Mesothelial cell of epicardium (in vitro differentiated cells): ENCODE results near the gene NFKBIB. TPM values are rescaled to one million over a fixed set of nuclear protein-coding genes. Genes with fewer than 3 reads are reported as not detected.

Source experiments
- DNase-seq, 2 experiments: peaks; one replicate each; pipeline ENCODE4 v3.0.0; 2021; ENCODE audit warnings: low spot score in 2 of 2; ENCODE audit not compliant: unreplicated experiment in 2 of 2
- H3K27ac Mint-ChIP-seq: 2 replicates; pipeline ENCODE4 v1.8.0; 2021; ENCODE audit warnings: mixed read lengths
- H3K27me3 Mint-ChIP-seq: 2 replicates; pipeline ENCODE4 v1.8.0; 2021; ENCODE audit warnings: low read depth, mixed read lengths
- H3K36me3 Mint-ChIP-seq: 2 replicates; pipeline ENCODE4 v1.8.0; 2021; ENCODE audit warnings: mixed read lengths
- H3K4me1 Mint-ChIP-seq: 2 replicates; pipeline ENCODE4 v1.8.0; 2021; ENCODE audit warnings: mixed read lengths
- H3K4me3 Mint-ChIP-seq: 2 replicates; pipeline ENCODE4 v1.8.0; 2021; ENCODE audit warnings: mild to moderate bottlenecking, moderate library complexity, mixed read lengths
- H3K9me3 Mint-ChIP-seq: 2 replicates; pipeline ENCODE4 v1.8.0; 2021; ENCODE audit warnings: mixed read lengths
- CTCF ChIP-seq: fragments of 200-600 bp; sonication (generic); IDR thresholded peaks from one replicate; pipeline ENCODE4 v1.5.0; 2021; ENCODE audit warnings: antibody characterized with exemption; ENCODE audit not compliant: unreplicated experiment
- total RNA-seq: library from RNA; stranded (reverse); gene quantifications from 3 replicates; pipeline ENCODE4 v1.2.1, GENCODE V29; 2021

The NFKBIB gene
- total RNA-seq, 1 donor from 2014 or later = 13.9 TPM

GRCh38 chr19:38918526-38918925, 18.8 kb downstream of the NFKBIB start:
- H3K27ac Mint-ChIP-seq = no peak overlapping the region
- H3K4me1 Mint-ChIP-seq = no peaks in the 10 kb centered on the region
- H3K36me3 Mint-ChIP-seq = peaks cover 12% of the 10 kb centered on the region
- TF ChIP-seq CTCF = no peak
- H3K27me3 Mint-ChIP-seq = no peaks in the 10 kb centered on the region
- no peaks in the 10 kb centered on the region for H3K9me3 Mint-ChIP-seq
- H3K4me3 Mint-ChIP-seq = no peak overlapping the region
- no peak for DNase-seq

DNA sequence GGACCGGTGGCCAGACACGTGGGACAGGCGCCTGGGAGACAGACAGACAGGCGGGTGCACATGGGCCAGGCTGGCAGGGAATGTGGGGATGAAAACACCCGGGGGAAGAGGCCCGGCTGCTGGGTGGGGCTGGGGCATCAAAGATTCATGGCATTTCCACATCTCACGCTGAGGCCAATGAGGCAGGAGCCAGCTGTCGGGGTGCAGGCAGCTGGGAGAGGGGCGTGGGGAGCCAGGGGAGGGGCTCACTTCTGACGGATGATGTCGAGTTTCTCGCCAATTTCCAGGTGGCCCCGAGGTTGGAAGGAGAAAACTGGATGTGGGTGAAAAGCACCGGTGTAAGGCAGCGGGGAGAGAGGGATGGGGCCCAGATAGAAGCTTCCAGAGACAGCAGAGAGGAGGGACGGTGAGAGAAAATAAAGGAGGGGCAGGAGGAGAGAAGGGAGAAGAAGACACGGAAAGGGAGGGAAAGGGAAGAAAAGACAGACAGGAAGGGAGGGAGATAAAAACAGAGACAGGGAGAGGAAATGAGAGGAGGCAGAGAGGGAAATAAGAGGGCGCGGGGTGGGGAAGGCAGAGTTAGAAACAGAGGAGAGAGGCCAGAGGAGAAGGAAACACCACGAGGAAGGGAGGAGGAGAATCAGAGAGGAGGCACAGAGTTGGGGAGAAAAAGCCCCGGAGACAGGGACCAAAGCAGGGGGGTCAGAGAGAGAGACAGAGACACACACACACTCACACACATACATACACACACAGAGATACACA, 20.2 kb downstream of the NFKBIB start:
- H3K36me3 Mint-ChIP-seq = peaks cover 21% of the 10 kb centered on the region
- no peak for TF ChIP-seq CTCF
- DNase-seq = no peak
- H3K9me3 Mint-ChIP-seq = no peaks in the 10 kb centered on the region
- H3K27me3 Mint-ChIP-seq = no peaks in the 10 kb centered on the region
- H3K27ac Mint-ChIP-seq = no peak overlapping the region
- H3K4me3 Mint-ChIP-seq = no peak overlapping the region
- H3K4me1 Mint-ChIP-seq = no peaks in the 10 kb centered on the region

DNA sequence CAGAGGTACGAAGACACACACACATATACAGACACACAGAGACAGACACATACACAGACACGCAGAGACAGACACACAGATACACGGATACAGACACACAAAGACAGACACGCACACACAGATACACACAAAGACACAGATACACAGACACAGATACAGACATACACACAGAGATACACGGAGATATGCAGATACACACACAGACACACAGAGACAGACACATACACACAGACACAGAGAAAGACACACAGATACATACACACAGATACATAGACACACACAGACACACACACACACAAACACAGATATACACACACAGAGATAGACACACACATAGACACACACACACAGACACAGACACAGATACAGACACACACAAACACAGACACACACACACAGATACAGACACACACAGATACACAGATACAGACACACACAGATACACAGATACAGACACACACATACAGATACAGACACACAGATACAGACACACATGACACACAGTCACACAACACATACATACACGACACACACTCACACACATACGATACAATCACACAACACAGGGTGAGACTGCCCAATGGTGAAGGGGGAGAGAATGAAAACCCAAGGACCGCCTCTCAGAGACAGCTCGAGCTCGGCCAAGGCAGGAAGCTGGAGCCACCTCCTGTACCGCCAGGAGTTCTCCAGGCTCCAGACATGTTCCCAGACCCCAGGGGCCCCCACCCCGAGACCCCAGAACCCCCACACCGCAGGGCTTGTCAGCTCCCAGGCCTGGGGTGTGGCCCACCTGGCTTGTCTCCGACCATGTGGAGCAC, 21.0 kb downstream of the NFKBIB start:
- no peak for TF ChIP-seq CTCF

DNA sequence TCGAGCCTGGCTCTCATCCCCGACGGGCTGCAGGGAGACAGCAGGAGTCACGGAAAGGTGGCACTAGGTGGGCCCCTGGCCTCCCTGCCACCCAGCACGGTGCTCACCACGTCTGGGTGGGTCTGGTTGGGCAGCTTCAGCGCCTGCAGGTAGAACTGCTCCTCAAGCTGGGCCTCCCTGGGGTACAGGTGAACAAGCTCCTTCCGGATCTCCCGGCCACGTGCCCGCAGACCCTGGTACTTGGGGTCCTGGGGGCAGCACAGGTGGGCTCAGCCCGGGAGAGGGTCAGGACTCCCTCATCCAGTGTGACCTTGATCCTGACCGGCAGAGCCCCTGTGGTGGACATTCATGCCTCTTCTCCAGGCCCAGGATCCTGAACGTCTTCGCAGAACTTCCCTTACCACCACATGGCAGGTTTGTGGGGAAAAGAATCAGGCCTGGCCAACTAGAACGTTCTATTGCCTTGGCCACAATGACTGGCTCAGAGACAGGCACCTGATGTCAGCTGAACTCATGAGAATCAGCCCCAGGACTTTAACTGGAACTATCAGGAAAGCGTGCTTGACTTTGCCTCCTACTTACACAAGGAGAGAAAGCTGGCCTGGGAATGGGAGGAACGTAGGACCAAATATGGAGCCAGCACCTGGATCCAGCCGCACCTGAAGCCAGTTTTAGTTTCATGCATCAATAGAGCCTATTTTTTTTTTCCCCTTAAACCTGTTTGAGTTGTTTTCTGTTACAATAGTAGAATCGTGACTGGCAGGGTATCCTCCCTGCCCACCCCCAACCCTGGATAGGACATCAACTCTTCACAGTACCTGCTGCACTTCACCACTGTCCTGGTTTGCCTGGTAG, 21.9 kb downstream of the NFKBIB start:
- no peak for DNase-seq
- H3K4me3 Mint-ChIP-seq = no peak overlapping the region
- no peak for TF ChIP-seq CTCF
- H3K36me3 Mint-ChIP-seq = peaks cover 25% of the 10 kb centered on the region
- H3K27me3 Mint-ChIP-seq = no peaks in the 10 kb centered on the region
- H3K27ac Mint-ChIP-seq = no peak overlapping the region
- no peaks in the 10 kb centered on the region for H3K9me3 Mint-ChIP-seq
- no peaks in the 10 kb centered on the region for H3K4me1 Mint-ChIP-seq

More for the DNA sequence above, 21.0 kb downstream of the NFKBIB start:
- Mint-ChIP-seq H3K4me1 (no peaks in the 10 kb centered on the region), H3K27me3 (no peaks in the 10 kb centered on the region), H3K4me3 (no peak overlapping the region), H3K27ac (no peak overlapping the region), H3K9me3 (no peaks in the 10 kb centered on the region), H3K36me3 (peaks cover 25% of the 10 kb centered on the region)
- no peak for DNase-seq

- Mint-ChIP-seq H3K4me3 (no peak overlapping the region), H3K36me3 (peaks cover 25% of the 10 kb centered on the region), H3K27me3 (no peaks in the 10 kb centered on the region), H3K27ac (no peak overlapping the region), H3K4me1 (no peaks in the 10 kb centered on the region), H3K9me3 (no peaks in the 10 kb centered on the region)
- no peak for TF ChIP-seq CTCF
- DNase-seq = no peak
Measured at GRCh38 chr19:38922482-38922881, 22.7 kb downstream of the NFKBIB start.
